Measurements from ENCODE around the gene PDZRN3.

The PDZRN3 gene

DNA sequence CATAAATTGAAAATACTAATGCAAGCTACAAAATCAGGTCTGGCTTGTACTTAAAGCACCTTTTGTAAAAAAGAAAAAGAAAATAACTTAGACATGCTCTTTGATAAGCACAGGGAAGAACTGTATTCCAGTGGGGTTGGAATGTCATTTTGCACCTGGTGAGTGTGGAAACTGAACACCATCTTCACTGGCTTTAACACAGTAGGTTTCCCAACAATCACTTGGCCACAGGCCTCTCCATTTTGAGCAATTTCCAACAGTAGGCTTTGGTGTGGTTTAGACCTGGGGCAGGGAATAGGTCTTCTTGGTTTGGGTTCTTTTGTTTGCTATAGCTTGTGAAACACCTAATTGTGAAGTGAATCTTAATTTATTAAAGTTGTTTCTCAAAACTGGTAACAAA is 18.9 kb downstream of the PDZRN3 start:
- DNase-seq (ENCODE audit: low read depth in 1 of 2, low spot score in 1 of 2): no peak
- peaks cover 2% of the 10 kb centered on the region for H3K27me3 ChIP-seq (ENCODE audit: insufficient read depth, poor library complexity, severe bottlenecking)
- no peak overlapping the region for H3K27ac ChIP-seq (replicated peaks)
- TF ChIP-seq, protein P1, sequence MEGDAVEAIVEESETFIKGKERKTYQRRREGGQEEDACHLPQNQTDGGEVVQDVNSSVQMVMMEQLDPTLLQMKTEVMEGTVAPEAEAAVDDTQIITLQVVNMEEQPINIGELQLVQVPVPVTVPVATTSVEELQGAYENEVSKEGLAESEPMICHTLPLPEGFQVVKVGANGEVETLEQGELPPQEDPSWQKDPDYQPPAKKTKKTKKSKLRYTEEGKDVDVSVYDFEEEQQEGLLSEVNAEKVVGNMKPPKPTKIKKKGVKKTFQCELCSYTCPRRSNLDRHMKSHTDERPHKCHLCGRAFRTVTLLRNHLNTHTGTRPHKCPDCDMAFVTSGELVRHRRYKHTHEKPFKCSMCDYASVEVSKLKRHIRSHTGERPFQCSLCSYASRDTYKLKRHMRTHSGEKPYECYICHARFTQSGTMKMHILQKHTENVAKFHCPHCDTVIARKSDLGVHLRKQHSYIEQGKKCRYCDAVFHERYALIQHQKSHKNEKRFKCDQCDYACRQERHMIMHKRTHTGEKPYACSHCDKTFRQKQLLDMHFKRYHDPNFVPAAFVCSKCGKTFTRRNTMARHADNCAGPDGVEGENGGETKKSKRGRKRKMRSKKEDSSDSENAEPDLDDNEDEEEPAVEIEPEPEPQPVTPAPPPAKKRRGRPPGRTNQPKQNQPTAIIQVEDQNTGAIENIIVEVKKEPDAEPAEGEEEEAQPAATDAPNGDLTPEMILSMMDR (IDR thresholded peaks at IDR 0.05; ENCODE audit: insufficient read depth, low read length): no peak
- TF ChIP-seq POLR2AphosphoS5 (IDR thresholded peaks at IDR 0.05; ENCODE audit: low read depth): no peak
- TF ChIP-seq SPI1 (IDR thresholded peaks at IDR 0.05; ENCODE audit: borderline replicate concordance, low read depth): no peak
- TF ChIP-seq, protein P2, sequence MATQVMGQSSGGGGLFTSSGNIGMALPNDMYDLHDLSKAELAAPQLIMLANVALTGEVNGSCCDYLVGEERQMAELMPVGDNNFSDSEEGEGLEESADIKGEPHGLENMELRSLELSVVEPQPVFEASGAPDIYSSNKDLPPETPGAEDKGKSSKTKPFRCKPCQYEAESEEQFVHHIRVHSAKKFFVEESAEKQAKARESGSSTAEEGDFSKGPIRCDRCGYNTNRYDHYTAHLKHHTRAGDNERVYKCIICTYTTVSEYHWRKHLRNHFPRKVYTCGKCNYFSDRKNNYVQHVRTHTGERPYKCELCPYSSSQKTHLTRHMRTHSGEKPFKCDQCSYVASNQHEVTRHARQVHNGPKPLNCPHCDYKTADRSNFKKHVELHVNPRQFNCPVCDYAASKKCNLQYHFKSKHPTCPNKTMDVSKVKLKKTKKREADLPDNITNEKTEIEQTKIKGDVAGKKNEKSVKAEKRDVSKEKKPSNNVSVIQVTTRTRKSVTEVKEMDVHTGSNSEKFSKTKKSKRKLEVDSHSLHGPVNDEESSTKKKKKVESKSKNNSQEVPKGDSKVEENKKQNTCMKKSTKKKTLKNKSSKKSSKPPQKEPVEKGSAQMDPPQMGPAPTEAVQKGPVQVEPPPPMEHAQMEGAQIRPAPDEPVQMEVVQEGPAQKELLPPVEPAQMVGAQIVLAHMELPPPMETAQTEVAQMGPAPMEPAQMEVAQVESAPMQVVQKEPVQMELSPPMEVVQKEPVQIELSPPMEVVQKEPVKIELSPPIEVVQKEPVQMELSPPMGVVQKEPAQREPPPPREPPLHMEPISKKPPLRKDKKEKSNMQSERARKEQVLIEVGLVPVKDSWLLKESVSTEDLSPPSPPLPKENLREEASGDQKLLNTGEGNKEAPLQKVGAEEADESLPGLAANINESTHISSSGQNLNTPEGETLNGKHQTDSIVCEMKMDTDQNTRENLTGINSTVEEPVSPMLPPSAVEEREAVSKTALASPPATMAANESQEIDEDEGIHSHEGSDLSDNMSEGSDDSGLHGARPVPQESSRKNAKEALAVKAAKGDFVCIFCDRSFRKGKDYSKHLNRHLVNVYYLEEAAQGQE (IDR thresholded peaks at IDR 0.05; ENCODE audit: insufficient replicate concordance, low read depth): no peak
- no peak for TF ChIP-seq GABPA (IDR thresholded peaks at IDR 0.05; ENCODE audit: low read depth)
- H3K4me3 ChIP-seq (replicated peaks; ENCODE audit: insufficient read depth, low read length): no peak overlapping the region

- TF ChIP-seq GABPA (IDR thresholded peaks at IDR 0.05; ENCODE audit: low read depth): no peak
- TF ChIP-seq SPI1 (IDR thresholded peaks at IDR 0.05; ENCODE audit: borderline replicate concordance, low read depth): no peak
- TF ChIP-seq, protein P2 (IDR thresholded peaks at IDR 0.05; ENCODE audit: insufficient replicate concordance, low read depth): no peak
- TF ChIP-seq, protein P1 (IDR thresholded peaks at IDR 0.05; ENCODE audit: insufficient read depth, low read length): no peak
- TF ChIP-seq POLR2AphosphoS5 (IDR thresholded peaks at IDR 0.05; ENCODE audit: low read depth): no peak
- H3K4me3 ChIP-seq (replicated peaks; ENCODE audit: insufficient read depth, low read length): no peak overlapping the region
- peaks cover 2% of the 10 kb centered on the region for H3K27me3 ChIP-seq (ENCODE audit: insufficient read depth, poor library complexity, severe bottlenecking)
- no peak overlapping the region for H3K27ac ChIP-seq (replicated peaks)
- no peak for DNase-seq (ENCODE audit: low read depth in 1 of 2, low spot score in 1 of 2)
Observed at GRCh38 chr3:73605412-73605811, 19.3 kb downstream of the PDZRN3 start.

GRCh38 chr3:73604451-73604850 is 20.3 kb downstream of the PDZRN3 start:
- no peak for DNase-seq (ENCODE audit: low read depth in 1 of 2, low spot score in 1 of 2)
- Histone ChIP-seq H3K27me3 (ENCODE audit: insufficient read depth, poor library complexity, severe bottlenecking) (peaks cover 2% of the 10 kb centered on the region), H3K4me3 (replicated peaks; ENCODE audit: insufficient read depth, low read length) (no peak overlapping the region), H3K27ac (replicated peaks) (no peak overlapping the region)
- TF ChIP-seq, protein P2 (IDR thresholded peaks at IDR 0.05; ENCODE audit: insufficient replicate concordance, low read depth): no peak
- TF ChIP-seq GABPA (IDR thresholded peaks at IDR 0.05; ENCODE audit: low read depth) (no peak), POLR2AphosphoS5 (IDR thresholded peaks at IDR 0.05; ENCODE audit: low read depth) (no peak), SPI1 (IDR thresholded peaks at IDR 0.05; ENCODE audit: borderline replicate concordance, low read depth) (no peak)
